RWPE1 (cell line): Measurements from ENCODE around the gene SLC35C1.
A peak's percentile ranks its signal among the peaks of the same experiment; 100 is the strongest.
"Not testable (repeated sequence)": the region's sequence is repeated elsewhere in the genome, so short reads cannot be mapped to it uniquely, and the experiment has no call there.

ENCODE experiments used
- CTCF ChIA-PET: fragments of 350-600 bp; sonication (Branson Sonifier 250); formaldehyde crosslinking; extraction: SDS; loops from one replicate; lab custom pipeline; 2021; lab: Yijun Ruan, JAX
- POLR2A ChIA-PET: fragments of 400-600 bp; formaldehyde crosslinking; extraction: SDS; loops from one replicate; lab custom pipeline; 2020; ENCODE audit warnings: antibody characterized with exemption; ENCODE audit not compliant: low non-redundant PET; lab: Yijun Ruan, JAX
- DNase-seq: peaks from one replicate; pipeline ENCODE4 v3.0.0; 2012; ENCODE audit warnings: low spot score
- H3K27ac ChIP-seq: fragments of 450-650 bp; 2 replicates; pipeline ENCODE4 v1.5.1; 2017
- CTCF ChIP-seq: fragments of 450-650 bp; conservative IDR thresholded peaks from 2 replicates; pipeline ENCODE4 v1.5.1; 2017; ENCODE audit warnings: low read depth, mild to moderate bottlenecking

Gene SLC35C1

GRCh38 chr11:45807792-45808238, 2.9 kb downstream of the SLC35C1 start:
- POLR2A ChIA-PET = no interaction called here
- no peak for DNase-seq
- no peak for TF ChIP-seq CTCF
- peak overlapping the region; percentile 19; the same call in 1 of the 2 replicates for H3K27ac ChIP-seq
- CTCF ChIA-PET = no interaction called here

GRCh38 chr11:45808427-45808826, 3.5 kb downstream of the SLC35C1 start:
- H3K27ac ChIP-seq = peak overlapping the region; percentile 19; the same call in 1 of the 2 replicates
- CTCF ChIA-PET, DNase-seq, POLR2A ChIA-PET: not testable (repeated sequence)

GRCh38 chr11:45809456-45810395, 4.8 kb downstream of the SLC35C1 start:
- H3K27ac ChIP-seq = peak overlapping the region; percentile 22
- DNase-seq = no peak
- ChIA-PET POLR2A (no interaction called here), CTCF (interaction anchor here (0.6 kb wide), 1 partner anchor 258 kb away, joined by 3 read pairs; no protein-coding TSS in a partner anchor)
- TF ChIP-seq CTCF = no peak

GRCh38 chr11:45810431-45811108, 5.6 kb downstream of the SLC35C1 start:
- no peak for DNase-seq
- TF ChIP-seq CTCF = no peak
- ChIA-PET POLR2A (no interaction called here), CTCF (no interaction called here)
- no peak overlapping the region for H3K27ac ChIP-seq

- ChIA-PET CTCF (no interaction called here), POLR2A (no interaction called here)
- no peak for DNase-seq
- TF ChIP-seq CTCF = no peak
- no peak overlapping the region for H3K27ac ChIP-seq
Observed at GRCh38 chr11:45811109-45811435, 6.1 kb downstream of the SLC35C1 start.

GRCh38 chr11:45811571-45812290, 6.8 kb downstream of the SLC35C1 start:
- peak overlapping the region; percentile 37 for H3K27ac ChIP-seq
- TF ChIP-seq CTCF = no peak
- DNase-seq = no peak
- ChIA-PET POLR2A (no interaction called here), CTCF (no interaction called here)
